RWPE2 (cell line): ENCODE measurements around the gene BEST1.

Source experiments
- ATAC-seq: fragments of 200-7000 bp; cut with Tn5 transposase; 3 replicates; pipeline ENCODE4 v1.9.1; 2021; ENCODE audit warnings: low read depth
- DNase-seq: peaks from one replicate; pipeline ENCODE4 v3.0.0-alpha.2; 2020; ENCODE audit warnings: low spot score
- H3K27ac ChIP-seq: fragments of 450-650 bp; 2 replicates; pipeline ENCODE4 v1.5.1; 2017; ENCODE audit warnings: mild to moderate bottlenecking; ENCODE audit not compliant: poor library complexity, severe bottlenecking
- H3K27me3 ChIP-seq: fragments of 250-450 bp; sonication (Bioruptor Pico); 2 replicates; pipeline ENCODE4 v1.5.1; 2021; ENCODE audit warnings: mild to moderate bottlenecking, moderate library complexity; ENCODE audit not compliant: insufficient read depth, poor library complexity, severe bottlenecking
- H3K36me3 ChIP-seq: fragments of 250-450 bp; sonication (Bioruptor Pico); 2 replicates; pipeline ENCODE4 v1.5.1; 2020; ENCODE audit warnings: low read depth, mild to moderate bottlenecking, moderate library complexity
- H3K4me1 ChIP-seq: fragments of 250-450 bp; sonication (Bioruptor Pico); 2 replicates; pipeline ENCODE4 v1.5.1; 2021; ENCODE audit warnings: mild to moderate bottlenecking, moderate library complexity; ENCODE audit not compliant: insufficient read depth, poor library complexity, severe bottlenecking
- H3K4me3 ChIP-seq: fragments of 250-450 bp; sonication (Bioruptor Pico); 2 replicates; pipeline ENCODE4 v1.5.1; 2021; ENCODE audit warnings: mild to moderate bottlenecking, moderate library complexity; ENCODE audit not compliant: severe bottlenecking
- H3K9me3 ChIP-seq: fragments of 250-450 bp; sonication (Bioruptor Pico); 2 replicates; pipeline ENCODE4 v1.5.1; 2021; ENCODE audit warnings: mild to moderate bottlenecking, moderate library complexity; ENCODE audit not compliant: severe bottlenecking
- CTCF ChIP-seq: fragments of 450-650 bp; IDR thresholded peaks from one replicate; pipeline ENCODE4 v1.5.1; 2017; ENCODE audit warnings: mild to moderate bottlenecking, moderate library complexity; ENCODE audit not compliant: poor library complexity, severe bottlenecking

BEST1 gene

GRCh38 chr11:61923166-61924063, 26.7 kb upstream of the BEST1 start:
- ATAC-seq (no peak), DNase-seq (no peak)
- H3K27me3 ChIP-seq, result peaks cover 3% of the 10 kb centered on the region
- H3K4me1 ChIP-seq, result no peaks in the 10 kb centered on the region
- TF ChIP-seq CTCF, result no peak
- no peaks in the 10 kb centered on the region for H3K9me3 ChIP-seq
- no peak overlapping the region for H3K4me3 ChIP-seq
- H3K27ac ChIP-seq, result no peak overlapping the region
- no peaks in the 10 kb centered on the region for H3K36me3 ChIP-seq

GRCh38 chr11:61924064-61924455, 26.1 kb upstream of the BEST1 start:
- no peaks in the 10 kb centered on the region for H3K36me3 ChIP-seq
- TF ChIP-seq CTCF, result no peak
- H3K4me1 ChIP-seq, result no peaks in the 10 kb centered on the region
- ATAC-seq (no peak), DNase-seq (no peak)
- no peak overlapping the region for H3K4me3 ChIP-seq
- H3K27ac ChIP-seq, result no peak overlapping the region
- H3K9me3 ChIP-seq, result no peaks in the 10 kb centered on the region
- H3K27me3 ChIP-seq, result peaks cover 3% of the 10 kb centered on the region

- no peak for TF ChIP-seq CTCF
- Histone ChIP-seq H3K4me1 (no peaks in the 10 kb centered on the region), H3K36me3 (no peaks in the 10 kb centered on the region), H3K9me3 (no peaks in the 10 kb centered on the region), H3K4me3 (no peak overlapping the region), H3K27me3 (no peaks in the 10 kb centered on the region), H3K27ac (no peak overlapping the region)
- no peak for ATAC-seq
- DNase-seq, result no peak
Measured at GRCh38 chr11:61925736-61926135, 24.4 kb upstream of the BEST1 start.

GRCh38 chr11:61926235-61926634, 23.9 kb upstream of the BEST1 start:
- Histone ChIP-seq H3K4me1 (no peaks in the 10 kb centered on the region), H3K9me3 (no peaks in the 10 kb centered on the region), H3K36me3 (no peaks in the 10 kb centered on the region), H3K27me3 (no peaks in the 10 kb centered on the region), H3K4me3 (no peak overlapping the region), H3K27ac (no peak overlapping the region)
- ATAC-seq (no peak), DNase-seq (no peak)
- TF ChIP-seq CTCF, result no peak

- Histone ChIP-seq H3K4me1 (no peaks in the 10 kb centered on the region), H3K4me3 (no peak overlapping the region), H3K36me3 (no peaks in the 10 kb centered on the region), H3K27ac (no peak overlapping the region), H3K27me3 (no peaks in the 10 kb centered on the region), H3K9me3 (no peaks in the 10 kb centered on the region)
- TF ChIP-seq CTCF, result no peak
- no peak for ATAC-seq
- DNase-seq, result no peak
Measured at GRCh38 chr11:61927501-61927900, 22.6 kb upstream of the BEST1 start.
